Measurements from ENCODE around the gene HTD2. TPM values are rescaled to one million over a fixed set of nuclear protein-coding genes. Genes with fewer than 3 reads are reported as not detected.
"Not testable (repeated sequence)": the region's sequence is repeated elsewhere in the genome, so short reads cannot be mapped to it uniquely, and the experiment has no call there.

Gene HTD2
- polyA plus RNA-seq, 3 donors from 2014 or later: 12.1 to 27.0 (median 15.0) TPM

GRCh38 chr3:58281069-58281468 lies 25.3 kb upstream of the HTD2 start:
- Mint-ChIP-seq H3K4me1 (no peaks in the 10 kb centered on the region), H3K27me3 (ENCODE audit: low read depth in 3 of 3) (peaks cover 0 to 2% (median 2%) of the 10 kb centered on the region in 3 donors), H3K27ac (no peak overlapping the region), H3K9me3 (peaks cover 0 to 2% (median 0%) of the 10 kb centered on the region in 6 donors), H3K4me3 (no peak overlapping the region), H3K36me3 (peaks cover 23 to 32% (median 28%) of the 10 kb centered on the region in 3 donors)
- DNase-seq: no peak

DNA sequence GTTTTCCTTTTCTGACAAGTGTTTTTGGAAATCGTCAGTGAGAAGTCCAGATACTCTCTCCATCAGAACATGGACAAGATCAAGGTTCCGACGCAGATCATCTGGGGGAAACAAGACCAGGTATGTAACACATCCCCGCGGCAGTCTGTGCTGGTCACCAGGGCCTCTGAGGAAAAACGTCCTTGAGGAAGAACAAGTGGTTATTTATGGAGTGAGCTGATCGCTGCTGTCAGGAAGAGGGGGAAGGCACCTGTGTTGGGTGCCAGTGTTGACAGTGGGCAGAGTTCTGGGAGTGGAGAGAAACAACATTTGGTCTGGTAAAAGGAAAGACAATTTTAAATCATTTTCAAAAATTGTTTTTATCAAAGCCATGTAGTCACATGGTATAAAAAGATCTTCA lies 21.0 kb upstream of the HTD2 start:
- Mint-ChIP-seq H3K4me1 (no peaks in the 10 kb centered on the region), H3K27me3 (ENCODE audit: low read depth in 3 of 3) (peaks cover 0 to 2% (median 2%) of the 10 kb centered on the region in 3 donors), H3K9me3 (peaks cover 0 to 2% (median 0%) of the 10 kb centered on the region in 6 donors), H3K4me3 (no peak overlapping the region), H3K36me3 (peaks cover 17 to 22% (median 21%) of the 10 kb centered on the region in 3 donors), H3K27ac (no peak overlapping the region)
- DNase-seq: no peak

DNA sequence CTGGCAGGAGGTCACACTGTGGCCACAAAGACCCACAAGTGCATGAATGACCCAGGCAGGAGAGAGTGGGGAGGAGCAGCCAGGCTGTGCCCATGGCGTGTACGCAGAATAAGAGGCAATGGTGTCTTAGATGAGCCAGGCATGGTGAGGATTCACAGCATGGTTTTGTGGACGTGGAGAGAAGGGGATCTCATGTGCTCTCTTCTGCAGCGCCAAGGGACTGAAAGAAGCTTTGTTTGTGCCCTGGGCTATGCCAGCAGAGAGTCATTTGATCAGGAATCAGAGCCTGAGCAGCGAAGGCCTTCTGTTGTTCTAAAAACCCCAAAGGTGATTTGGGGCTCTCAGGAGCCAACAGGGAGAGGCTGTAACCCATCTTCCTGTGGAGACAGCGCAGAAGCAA lies 19.0 kb upstream of the HTD2 start:
- Mint-ChIP-seq H3K36me3 (peaks cover 12 to 16% (median 15%) of the 10 kb centered on the region in 3 donors), H3K27me3 (ENCODE audit: low read depth in 3 of 3) (peaks cover 0 to 5% (median 0%) of the 10 kb centered on the region in 3 donors), H3K27ac (no peak overlapping the region), H3K4me1 (no peaks in the 10 kb centered on the region), H3K4me3 (no peak overlapping the region), H3K9me3 (peaks cover 0 to 2% (median 0%) of the 10 kb centered on the region in 6 donors)
- no peak for DNase-seq

- Mint-ChIP-seq H3K4me1 (no peaks in the 10 kb centered on the region), H3K36me3 (peaks cover 12 to 16% (median 15%) of the 10 kb centered on the region in 3 donors), H3K9me3 (peaks cover 0 to 2% (median 0%) of the 10 kb centered on the region in 6 donors), H3K27ac (no peak overlapping the region), H3K4me3 (no peak overlapping the region), H3K27me3 (ENCODE audit: low read depth in 3 of 3) (peaks cover 0 to 5% (median 0%) of the 10 kb centered on the region in 3 donors)
- no peak for DNase-seq
Observed at GRCh38 chr3:58288011-58288728, 18.1 kb upstream of the HTD2 start.

DNA sequence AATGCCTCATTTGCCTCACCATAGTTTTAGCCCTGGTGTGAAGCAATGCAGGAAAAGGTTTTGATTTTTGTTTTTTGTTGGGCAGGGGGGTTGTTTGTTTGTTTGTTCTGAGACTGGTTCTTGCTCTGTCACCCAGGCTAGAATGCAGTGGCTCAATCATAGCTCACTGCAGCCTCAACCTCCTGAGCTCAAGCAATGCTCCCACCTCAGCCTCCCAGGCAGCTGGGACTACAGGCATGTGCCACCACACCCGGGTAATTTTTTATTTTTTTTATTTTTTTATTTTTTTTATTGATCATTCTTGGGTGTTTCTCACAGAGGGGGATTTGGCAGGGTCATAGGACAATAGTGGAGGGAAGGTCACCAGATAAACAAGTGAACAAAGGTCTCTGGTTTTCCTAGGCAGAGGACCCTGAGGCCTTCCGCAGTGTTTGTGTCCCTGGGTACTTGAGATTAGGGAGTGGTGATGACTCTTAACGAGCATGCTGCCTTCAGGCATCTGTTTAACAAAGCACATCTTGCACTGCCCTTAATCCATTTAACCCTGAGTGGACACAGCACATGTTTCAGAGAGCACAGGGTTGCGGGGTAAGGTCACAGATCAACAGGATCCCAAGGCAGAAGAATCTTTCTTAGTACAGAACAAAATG lies 17.2 kb upstream of the HTD2 start:
- not testable (repeated sequence) for H3K27ac Mint-ChIP-seq; H3K9me3 Mint-ChIP-seq; H3K27me3 Mint-ChIP-seq (ENCODE audit: low read depth in 3 of 3); DNase-seq; H3K4me1 Mint-ChIP-seq; H3K4me3 Mint-ChIP-seq
- H3K36me3 Mint-ChIP-seq: peaks cover 8 to 12% (median 10%) of the 10 kb centered on the region in 3 donors

GRCh38 chr3:58290446-58290845 lies 15.9 kb upstream of the HTD2 start:
- H3K9me3 Mint-ChIP-seq; H3K36me3 Mint-ChIP-seq; DNase-seq; H3K27ac Mint-ChIP-seq; H3K4me1 Mint-ChIP-seq; H3K27me3 Mint-ChIP-seq (ENCODE audit: low read depth in 3 of 3); H3K4me3 Mint-ChIP-seq: not testable (repeated sequence)

- no peak overlapping the region for H3K4me3 Mint-ChIP-seq
- H3K9me3 Mint-ChIP-seq: no peaks in the 10 kb centered on the region
- H3K4me1 Mint-ChIP-seq: no peaks in the 10 kb centered on the region
- peaks cover 2 to 5% (median 3%) of the 10 kb centered on the region in 3 donors for H3K36me3 Mint-ChIP-seq
- peaks cover 0 to 3% (median 2%) of the 10 kb centered on the region in 3 donors for H3K27me3 Mint-ChIP-seq (ENCODE audit: low read depth in 3 of 3)
- DNase-seq: no peak
- H3K27ac Mint-ChIP-seq: no peak overlapping the region
Observed at GRCh38 chr3:58291671-58292338, 14.5 kb upstream of the HTD2 start.

- Mint-ChIP-seq H3K36me3 (peaks cover 0 to 5% (median 2%) of the 10 kb centered on the region in 3 donors), H3K27me3 (ENCODE audit: low read depth in 3 of 3) (peaks cover 0 to 3% (median 2%) of the 10 kb centered on the region in 3 donors), H3K27ac (no peak overlapping the region), H3K4me1 (no peaks in the 10 kb centered on the region), H3K4me3 (no peak overlapping the region), H3K9me3 (no peaks in the 10 kb centered on the region)
- no peak for DNase-seq
Observed at GRCh38 chr3:58292866-58293265, 13.5 kb upstream of the HTD2 start.

DNA sequence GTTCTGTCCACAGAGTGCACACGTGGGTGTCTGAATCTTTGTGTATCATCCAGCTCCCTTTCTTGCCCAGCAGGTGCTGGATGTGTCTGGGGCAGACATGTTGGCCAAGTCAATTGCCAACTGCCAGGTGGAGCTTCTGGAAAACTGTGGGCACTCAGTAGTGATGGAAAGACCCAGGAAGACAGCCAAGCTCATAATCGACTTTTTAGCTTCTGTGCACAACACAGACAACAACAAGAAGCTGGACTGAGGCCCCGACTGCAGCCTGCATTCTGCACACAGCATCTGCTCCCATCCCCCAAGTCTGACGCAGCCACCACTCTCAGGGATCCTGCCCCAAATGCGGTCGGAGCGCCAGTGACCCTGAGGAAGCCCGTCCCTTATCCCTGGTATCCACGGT lies 12.8 kb upstream of the HTD2 start:
- Mint-ChIP-seq H3K4me3 (no peak overlapping the region), H3K36me3 (peaks cover 0 to under 1% (median under 1%) of the 10 kb centered on the region in 3 donors), H3K9me3 (no peaks in the 10 kb centered on the region), H3K27ac (no peak overlapping the region), H3K4me1 (no peaks in the 10 kb centered on the region), H3K27me3 (ENCODE audit: low read depth in 3 of 3) (peaks cover 0 to 3% (median 2%) of the 10 kb centered on the region in 3 donors)
- no peak for DNase-seq

DNA sequence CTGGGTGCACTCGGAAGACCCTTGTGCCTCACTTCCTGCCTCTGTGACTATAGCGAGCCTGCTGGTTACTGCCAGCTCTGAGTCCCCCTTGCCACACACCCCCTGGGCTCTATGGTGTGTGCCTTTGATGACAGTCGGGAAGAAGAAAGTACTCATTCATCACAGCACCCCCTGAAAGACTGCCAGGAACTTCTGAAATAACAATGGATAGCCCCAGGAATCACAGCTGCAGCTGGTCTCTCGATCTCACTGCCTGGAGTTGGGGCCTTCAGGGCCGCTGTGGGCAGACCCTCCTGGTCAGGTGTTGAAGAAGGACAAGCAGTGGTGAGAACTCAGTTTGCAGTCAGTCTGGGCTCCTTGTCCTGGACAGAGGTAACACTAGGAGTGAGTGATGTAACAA lies 10.1 kb upstream of the HTD2 start:
- H3K4me1 Mint-ChIP-seq: no peaks in the 10 kb centered on the region
- no peak overlapping the region for H3K4me3 Mint-ChIP-seq
- H3K9me3 Mint-ChIP-seq: peaks cover 0 to under 1% (median 0%) of the 10 kb centered on the region in 6 donors
- no peak overlapping the region for H3K27ac Mint-ChIP-seq
- no peaks in the 10 kb centered on the region for H3K36me3 Mint-ChIP-seq
- no peak for DNase-seq
- H3K27me3 Mint-ChIP-seq (ENCODE audit: low read depth in 3 of 3): peaks cover 2 to 11% (median 5%) of the 10 kb centered on the region in 3 donors

- Mint-ChIP-seq H3K4me1 (no peaks in the 10 kb centered on the region), H3K27me3 (ENCODE audit: low read depth in 3 of 3) (peaks cover 5 to 14% (median 6%) of the 10 kb centered on the region in 3 donors)
Observed at GRCh38 chr3:58296843-58297242, 9.5 kb upstream of the HTD2 start.

DNA sequence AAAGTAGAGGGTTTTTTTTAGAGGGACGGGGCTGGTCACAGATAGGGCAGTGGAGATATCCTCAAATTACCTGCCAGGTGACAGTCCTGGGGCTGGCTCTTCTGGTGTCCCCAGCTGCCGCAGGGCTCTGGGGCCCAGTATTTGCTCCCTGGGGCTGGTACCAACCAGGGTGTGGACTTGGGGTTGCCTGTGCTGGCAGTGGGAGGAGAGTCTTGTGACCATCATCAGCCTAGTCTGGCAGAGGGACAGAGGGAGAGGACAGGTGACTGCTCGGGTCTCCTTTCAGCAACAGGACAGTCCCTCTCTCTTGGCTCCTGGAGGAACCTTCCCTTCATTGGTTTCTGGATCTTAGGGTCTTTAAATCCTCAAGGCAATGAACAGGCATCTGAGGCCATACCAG lies 8.1 kb upstream of the HTD2 start:
- H3K36me3 Mint-ChIP-seq: no peaks in the 10 kb centered on the region
- H3K4me1 Mint-ChIP-seq: no peaks in the 10 kb centered on the region
- peaks cover 0 to 2% (median 0%) of the 10 kb centered on the region in 6 donors for H3K9me3 Mint-ChIP-seq
- H3K27ac Mint-ChIP-seq: no peak overlapping the region
- no peak for DNase-seq
- no peak overlapping the region for H3K4me3 Mint-ChIP-seq
- H3K27me3 Mint-ChIP-seq (ENCODE audit: low read depth in 3 of 3): peaks cover 5 to 18% (median 8%) of the 10 kb centered on the region in 3 donors

More at GRCh38 chr3:58296843-58297242, 9.5 kb upstream of the HTD2 start:
- no peak for DNase-seq
- Mint-ChIP-seq H3K27ac (no peak overlapping the region), H3K4me3 (no peak overlapping the region), H3K9me3 (peaks cover 0 to 2% (median 0%) of the 10 kb centered on the region in 6 donors), H3K36me3 (no peaks in the 10 kb centered on the region)

GRCh38 chr3:58299075-58299474 lies 7.2 kb upstream of the HTD2 start:
- no peaks in the 10 kb centered on the region for H3K4me1 Mint-ChIP-seq
- H3K4me3 Mint-ChIP-seq: no peak overlapping the region
- H3K27me3 Mint-ChIP-seq (ENCODE audit: low read depth in 3 of 3): peaks cover 5 to 18% (median 8%) of the 10 kb centered on the region in 3 donors
- H3K9me3 Mint-ChIP-seq: peaks cover 0 to 2% (median 0%) of the 10 kb centered on the region in 6 donors
- no peak overlapping the region for H3K27ac Mint-ChIP-seq
- no peaks in the 10 kb centered on the region for H3K36me3 Mint-ChIP-seq
- no peak for DNase-seq
